ENCODE results near the gene DSP. TPM values are rescaled to one million over a fixed set of nuclear protein-coding genes. Genes with fewer than 3 reads are reported as not detected.

DSP gene
- polyA plus RNA-seq, 1 donor from 2014 or later, result 0.05 TPM

- no peak for TF ChIP-seq CTCF (IDR thresholded peaks at IDR 0.05; ENCODE audit: poor library complexity, severe bottlenecking)
- no peak for TF ChIP-seq SMC3 (conservative IDR thresholded peaks at IDR 0.05; ENCODE audit: poor library complexity)
- TF ChIP-seq EP300 (conservative IDR thresholded peaks at IDR 0.05; ENCODE audit: poor library complexity, severe bottlenecking), result no peak
- TF ChIP-seq EZH2 (IDR thresholded peaks at IDR 0.05; ENCODE audit: borderline replicate concordance, insufficient read depth, low read length, poor library complexity, severe bottlenecking), result no peak
- no peak for TF ChIP-seq TAF1 (IDR thresholded peaks at IDR 0.05; ENCODE audit: low read depth)
- TF ChIP-seq MXI1 (conservative IDR thresholded peaks at IDR 0.05; ENCODE audit: poor library complexity, severe bottlenecking), result no peak
- no peak for TF ChIP-seq RAD21 (conservative IDR thresholded peaks at IDR 0.05)
- no peak for TF ChIP-seq POLR2AphosphoS5 (IDR thresholded peaks at IDR 0.05)
- TF ChIP-seq REST (IDR thresholded peaks at IDR 0.05; ENCODE audit: borderline replicate concordance), result no peak
- Histone ChIP-seq H3K9ac (ENCODE audit: low read length) (no peak overlapping the region), H3K9me3 (ENCODE audit: low read length) (no peaks in the 10 kb centered on the region), H3K79me2 (replicated peaks; ENCODE audit: insufficient read depth, low read length) (no peaks in the 10 kb centered on the region), H3K9me2 (ENCODE audit: insufficient read depth, low read length) (no peaks in the 10 kb centered on the region), H3K4me3 (ENCODE audit: low read length) (no peak overlapping the region), H3K36me3 (ENCODE audit: insufficient read depth, low read length) (no peaks in the 10 kb centered on the region), H3K27ac (ENCODE audit: low read length) (no peak overlapping the region), H2AFZ (ENCODE audit: low read depth, low read length) (no peak overlapping the region), H4K20me1 (ENCODE audit: insufficient read depth) (no peaks in the 10 kb centered on the region), H3K27me3 (ENCODE audit: insufficient read depth, low read depth, low read length) (no peaks in the 10 kb centered on the region), H3K4me2 (ENCODE audit: low read length) (no peak overlapping the region), H3F3A (ENCODE audit: insufficient read depth, low read length, poor library complexity, severe bottlenecking) (no peaks in the 10 kb centered on the region)
Observed at GRCh38 chr6:7580537-7580926, 39.1 kb downstream of the DSP start.

GRCh38 chr6:7580927-7581618, 39.6 kb downstream of the DSP start:
- H3K27me3 ChIP-seq (ENCODE audit: insufficient read depth, low read depth, low read length), result no peaks in the 10 kb centered on the region
- H3K79me2 ChIP-seq (replicated peaks; ENCODE audit: insufficient read depth, low read length), result no peaks in the 10 kb centered on the region
- TF ChIP-seq REST (IDR thresholded peaks at IDR 0.05; ENCODE audit: borderline replicate concordance) (no peak), RAD21 (conservative IDR thresholded peaks at IDR 0.05) (no peak), CTCF (IDR thresholded peaks at IDR 0.05; ENCODE audit: poor library complexity, severe bottlenecking) (no peak), POLR2AphosphoS5 (IDR thresholded peaks at IDR 0.05) (no peak), TAF1 (IDR thresholded peaks at IDR 0.05; ENCODE audit: low read depth) (no peak), MXI1 (conservative IDR thresholded peaks at IDR 0.05; ENCODE audit: poor library complexity, severe bottlenecking) (no peak), EZH2 (IDR thresholded peaks at IDR 0.05; ENCODE audit: borderline replicate concordance, insufficient read depth, low read length, poor library complexity, severe bottlenecking) (no peak), EP300 (conservative IDR thresholded peaks at IDR 0.05; ENCODE audit: poor library complexity, severe bottlenecking) (no peak), SMC3 (conservative IDR thresholded peaks at IDR 0.05; ENCODE audit: poor library complexity) (no peak)
- H3K4me2 ChIP-seq (ENCODE audit: low read length), result no peak overlapping the region
- H3K27ac ChIP-seq (ENCODE audit: low read length), result no peak overlapping the region
- no peaks in the 10 kb centered on the region for H3F3A ChIP-seq (ENCODE audit: insufficient read depth, low read length, poor library complexity, severe bottlenecking)
- H4K20me1 ChIP-seq (ENCODE audit: insufficient read depth), result no peaks in the 10 kb centered on the region
- H3K9me2 ChIP-seq (ENCODE audit: insufficient read depth, low read length), result no peaks in the 10 kb centered on the region
- no peak overlapping the region for H2AFZ ChIP-seq (ENCODE audit: low read depth, low read length)
- no peaks in the 10 kb centered on the region for H3K9me3 ChIP-seq (ENCODE audit: low read length)
- no peak overlapping the region for H3K9ac ChIP-seq (ENCODE audit: low read length)
- no peak overlapping the region for H3K4me3 ChIP-seq (ENCODE audit: low read length)
- no peaks in the 10 kb centered on the region for H3K36me3 ChIP-seq (ENCODE audit: insufficient read depth, low read length)

All from neural cell (in vitro differentiated cells).